GM18526 (cell line): ENCODE data around the gene LCOR.

Experiments used
- POLR2A ChIP-seq: IDR thresholded peaks from 3 replicates; pipeline ENCODE4 v1.6.1; 2011; ENCODE audit not compliant: insufficient read length; ENCODE audit errors: extremely low read depth

Gene LCOR

GRCh38 chr10:96858038-96858705 is 26.1 kb downstream of the LCOR start:
- no peak for TF ChIP-seq POLR2A

- TF ChIP-seq POLR2A = no peak
Measured at GRCh38 chr10:96858706-96859050, 26.6 kb downstream of the LCOR start.

- no peak for TF ChIP-seq POLR2A
Measured at GRCh38 chr10:96860631-96861277, 28.7 kb downstream of the LCOR start.

- no peak for TF ChIP-seq POLR2A
Measured at GRCh38 chr10:96863922-96864543, 31.9 kb downstream of the LCOR start.

GRCh38 chr10:96873086-96873485 is 41.0 kb downstream of the LCOR start:
- no peak for TF ChIP-seq POLR2A

- TF ChIP-seq POLR2A = no peak
Measured at GRCh38 chr10:96873756-96874467, 41.8 kb downstream of the LCOR start.

- TF ChIP-seq POLR2A = no peak
Measured at GRCh38 chr10:96878057-96878456, 46.0 kb downstream of the LCOR start.

GRCh38 chr10:96880575-96880974 is 48.5 kb downstream of the LCOR start:
- no peak for TF ChIP-seq POLR2A

- TF ChIP-seq POLR2A = no peak
Measured at GRCh38 chr10:96889415-96890171, 57.5 kb downstream of the LCOR start.

GRCh38 chr10:96890172-96890513 is 58.0 kb downstream of the LCOR start:
- TF ChIP-seq POLR2A = no peak

GRCh38 chr10:96890580-96890979 is 58.5 kb downstream of the LCOR start:
- TF ChIP-seq POLR2A = no peak

GRCh38 chr10:96891840-96892239 is 59.7 kb downstream of the LCOR start:
- TF ChIP-seq POLR2A = no peak

- no peak for TF ChIP-seq POLR2A
Measured at GRCh38 chr10:96895662-96896424, 63.7 kb downstream of the LCOR start.

- TF ChIP-seq POLR2A = no peak
Measured at GRCh38 chr10:96896884-96897589, 64.9 kb downstream of the LCOR start.

GRCh38 chr10:96902117-96902516 is 70.0 kb downstream of the LCOR start:
- TF ChIP-seq POLR2A = no peak
